ENCODE results near the gene HAPLN3. TPM values are rescaled to one million over a fixed set of nuclear protein-coding genes. Genes with fewer than 3 reads are reported as not detected.

HAPLN3 gene
- total RNA-seq, 2 donors from 2014 or later: 3.3 to 7.2 TPM

DNA sequence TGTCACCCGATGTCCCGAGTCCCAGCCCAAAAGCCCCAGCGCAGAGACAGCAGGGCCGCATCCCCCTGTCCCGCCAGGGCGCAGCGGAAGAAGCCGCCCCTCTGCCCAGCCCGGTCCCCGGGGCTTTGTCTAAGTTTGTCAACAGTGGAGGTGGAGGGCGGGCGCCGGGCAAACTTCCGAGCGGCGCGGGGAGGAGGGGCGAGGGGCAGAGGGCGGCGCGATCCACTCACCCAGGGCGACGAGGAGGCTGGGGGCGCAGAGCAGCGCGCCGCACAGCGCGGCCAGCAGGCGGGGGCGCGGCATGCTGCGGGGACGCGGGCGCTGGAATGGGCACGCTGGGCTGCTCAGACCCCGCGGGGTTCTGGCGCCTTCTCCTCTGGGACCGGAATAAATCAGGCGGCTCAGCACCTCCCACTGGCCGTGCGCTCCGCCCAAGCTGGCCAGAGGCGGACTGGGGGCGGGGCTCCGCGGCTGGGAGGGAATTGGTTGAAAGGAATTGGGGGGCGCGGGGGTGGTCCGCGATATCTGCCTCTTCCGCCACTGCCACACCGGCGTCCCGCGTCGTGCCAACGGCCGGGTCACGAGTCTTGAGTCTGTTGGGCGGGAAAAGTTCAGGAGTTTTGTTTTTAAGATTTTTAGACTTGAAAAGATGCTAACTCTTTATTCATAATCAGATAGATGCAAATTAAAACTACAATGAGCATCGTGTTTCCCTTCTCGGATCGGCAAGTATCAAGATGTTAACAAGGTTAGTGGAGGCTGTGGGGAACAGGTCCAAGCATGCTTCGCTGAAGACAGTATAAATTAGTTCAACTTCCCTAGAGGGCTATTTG lies 17.9 kb upstream of the HAPLN3 start, which contains the start of gene MFGE8:
Gene MFGE8 (minus strand): TSS at position 363 of the 833 bp plus-strand sequence. CDS start 60 bp downstream, at position 303.
- DNase-seq: peak; percentile 83
- intact Hi-C loops (cut with DNase I): no loop called here
- ATAC-seq: peak; percentile 87 to 89

DNA sequence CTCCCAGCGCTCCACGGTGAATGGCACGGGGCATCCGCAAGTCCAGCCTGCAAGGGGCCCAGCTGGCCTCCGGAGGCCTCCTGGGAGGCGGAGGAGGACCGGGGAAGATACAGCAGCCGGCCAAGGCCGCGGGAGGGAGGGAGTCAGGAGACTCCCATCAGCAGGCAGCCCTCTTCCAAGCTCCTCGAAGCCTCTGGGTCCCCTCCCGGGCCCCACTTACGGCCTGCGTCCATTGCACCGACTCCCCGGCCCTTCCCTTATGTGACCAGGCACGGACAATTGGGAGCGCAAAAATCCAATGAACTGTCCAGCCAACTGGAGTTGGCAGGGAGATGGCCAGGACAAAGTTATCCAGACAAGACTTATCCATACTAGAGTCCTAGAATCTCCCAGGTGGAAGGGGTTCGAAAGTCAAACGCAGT lies 17.2 kb upstream of the HAPLN3 start:
- DNase-seq (peak; percentile 60), ATAC-seq (peak; percentile 39 to 64)
- intact Hi-C loops (cut with DNase I): no loop called here

DNA sequence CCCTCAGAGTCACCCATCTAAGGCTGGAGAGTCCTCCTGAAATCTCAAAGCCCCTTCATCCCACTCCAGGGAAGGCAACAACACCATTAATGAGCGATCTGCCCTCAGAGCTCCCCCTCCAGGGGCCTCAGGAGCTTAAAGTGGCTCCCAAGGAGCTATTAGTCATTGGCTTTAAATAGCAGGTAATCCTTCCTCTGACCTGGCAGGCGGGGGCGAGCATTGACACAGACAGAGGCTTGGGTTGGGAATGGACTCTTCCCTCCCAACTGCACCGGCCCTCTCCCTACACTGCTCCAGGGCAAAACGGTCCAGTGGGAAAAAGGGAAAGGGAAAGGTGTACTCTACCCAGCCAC lies 16.4 kb upstream of the HAPLN3 start:
- ATAC-seq: peak; percentile 24 to 50
- intact Hi-C loops (cut with DNase I): no loop called here
- no peak for DNase-seq

DNA sequence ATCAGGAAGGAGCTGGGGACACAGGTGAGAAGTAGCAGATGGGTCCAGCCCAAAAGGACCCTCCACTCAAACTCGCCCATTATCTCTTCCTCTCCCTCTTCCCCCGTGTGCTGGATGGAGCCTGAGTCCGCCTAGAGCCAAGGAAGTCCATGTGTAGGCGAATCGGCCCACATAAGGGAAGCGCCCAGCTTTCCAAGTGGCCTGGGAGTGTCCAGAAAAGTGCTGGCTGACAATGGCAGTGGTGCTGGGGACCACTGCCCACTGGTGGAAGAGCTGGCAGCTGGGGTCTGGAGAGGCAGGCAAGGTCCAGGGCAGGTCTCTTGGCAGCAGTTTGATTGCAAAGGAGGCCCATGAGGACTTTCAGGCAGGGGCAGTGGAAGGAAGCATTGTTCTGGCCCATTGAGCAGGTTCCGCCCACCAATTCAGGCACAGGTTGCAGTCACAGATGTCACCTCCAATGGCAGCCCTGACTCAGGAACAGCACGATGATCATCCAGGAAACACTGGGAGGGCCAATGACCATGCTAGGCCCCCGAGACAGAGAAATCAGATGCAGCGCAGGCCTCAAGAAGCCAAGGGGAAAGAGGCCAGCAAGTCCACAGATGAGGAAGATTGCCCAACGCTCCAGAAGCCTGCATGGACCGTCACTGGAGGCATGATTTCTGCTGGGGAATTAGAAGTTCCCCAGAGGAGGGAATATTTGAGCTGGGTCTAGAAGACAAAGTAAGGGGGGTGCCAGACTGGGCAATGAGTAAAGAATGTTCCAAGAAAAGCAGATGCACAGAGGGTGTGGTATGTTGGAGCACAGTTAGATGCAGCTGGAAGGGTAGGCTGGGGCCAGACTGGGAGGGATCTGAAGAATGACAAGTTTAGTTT lies 14.8 kb upstream of the HAPLN3 start:
- intact Hi-C loops (cut with DNase I): loop anchor here in 1 of 2 donors (5.0 kb wide), 1 partner anchor 92 kb away; no protein-coding TSS in a partner anchor
- ATAC-seq: no peak
- peak; percentile 51 for DNase-seq

DNA sequence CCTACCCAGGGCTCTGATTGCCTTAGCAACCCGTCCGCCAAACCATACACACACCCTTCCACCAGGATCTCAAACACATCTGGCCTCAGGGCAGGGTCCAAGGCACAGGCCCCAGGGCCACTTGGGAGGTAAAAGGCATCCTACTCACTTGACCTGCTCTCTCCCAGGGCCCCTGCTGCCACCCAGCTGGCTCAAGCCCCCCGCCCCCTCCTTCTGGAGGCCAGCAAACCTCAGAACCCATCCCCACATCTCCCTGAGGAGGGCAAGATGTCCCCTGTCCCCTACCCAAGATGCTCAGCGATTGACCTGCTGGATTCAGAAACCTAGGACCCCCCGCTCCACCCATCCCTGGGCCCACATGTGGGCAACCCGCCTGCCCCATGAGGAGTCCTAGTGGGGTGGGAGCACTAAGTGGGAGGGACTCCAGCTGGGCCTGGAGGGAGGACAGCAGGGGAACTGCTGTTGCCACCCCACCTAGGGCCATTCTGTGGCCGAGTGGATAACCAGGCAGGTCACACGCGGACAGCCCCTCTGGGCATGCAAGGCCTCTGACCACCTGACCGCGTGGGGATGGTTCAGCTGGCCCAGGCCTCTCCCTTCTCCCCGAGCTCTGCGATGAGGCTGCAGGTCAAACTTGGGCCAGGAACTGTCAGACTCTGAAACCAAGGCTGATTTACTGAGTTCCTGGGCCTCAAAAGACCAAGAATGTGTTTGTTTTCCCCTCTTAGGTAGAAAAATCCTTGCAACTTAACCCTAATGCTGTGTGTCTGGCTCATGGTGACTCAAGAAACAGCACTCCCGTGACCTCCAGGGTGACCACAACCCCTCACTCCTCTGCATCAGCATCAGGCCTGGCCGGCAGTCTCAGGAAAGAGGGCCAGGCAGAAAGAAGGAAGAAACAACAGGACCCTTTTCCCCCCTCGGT lies 13.6 kb upstream of the HAPLN3 start:
- ATAC-seq: no peak
- intact Hi-C loops (cut with DNase I): loop anchor here in 1 of 2 donors (5.0 kb wide), 1 partner anchor 93 kb away; no protein-coding TSS in a partner anchor
- DNase-seq: no peak

DNA sequence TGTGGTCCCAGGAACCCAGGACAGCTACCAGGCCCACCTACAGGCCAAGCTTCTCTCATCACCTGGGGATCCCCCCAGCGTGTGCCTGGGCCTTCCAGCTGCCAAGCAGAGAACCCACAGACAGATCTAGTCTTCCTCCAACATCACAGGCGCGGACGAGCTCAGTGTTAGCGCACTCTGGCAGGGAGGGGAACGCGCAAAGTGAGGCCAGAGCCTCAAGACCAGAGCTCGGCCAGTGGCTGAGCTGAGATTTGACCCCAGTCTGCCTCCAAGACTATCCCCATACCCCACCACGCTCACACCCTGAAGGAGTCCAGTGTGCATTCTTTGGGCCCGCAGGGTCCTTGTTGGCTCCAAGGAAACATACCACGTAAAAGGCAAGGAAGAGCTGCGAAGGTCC lies 12.8 kb upstream of the HAPLN3 start:
- ATAC-seq: no peak
- DNase-seq: no peak
- intact Hi-C loops (cut with DNase I): loop anchor here in 1 of 2 donors (5.0 kb wide), 1 partner anchor 94 kb away; no protein-coding TSS in a partner anchor

DNA sequence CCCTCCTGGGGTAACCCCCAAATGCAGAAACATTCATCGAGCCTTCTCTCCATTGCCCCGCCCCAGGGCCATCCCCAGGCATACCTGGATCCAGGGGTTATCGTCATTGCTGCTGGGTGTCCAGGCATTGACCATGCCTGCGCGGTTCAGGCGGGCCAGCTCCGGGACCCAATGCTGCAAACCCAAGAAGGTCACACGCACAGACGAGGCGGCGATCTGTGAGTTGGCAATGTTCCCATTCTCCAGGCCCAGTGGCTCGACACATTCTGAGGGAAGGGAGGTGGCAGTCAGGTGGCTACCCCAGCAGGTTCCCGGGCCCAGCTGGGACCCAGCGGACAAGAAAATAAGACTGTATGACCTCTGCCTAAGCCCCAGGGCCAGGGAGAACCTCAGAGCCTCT lies 11.8 kb upstream of the HAPLN3 start:
- DNase-seq: no peak
- intact Hi-C loops (cut with DNase I): loop anchor here in 1 of 2 donors (5.0 kb wide), 1 partner anchor 95 kb away; no protein-coding TSS in a partner anchor
- no peak for ATAC-seq

DNA sequence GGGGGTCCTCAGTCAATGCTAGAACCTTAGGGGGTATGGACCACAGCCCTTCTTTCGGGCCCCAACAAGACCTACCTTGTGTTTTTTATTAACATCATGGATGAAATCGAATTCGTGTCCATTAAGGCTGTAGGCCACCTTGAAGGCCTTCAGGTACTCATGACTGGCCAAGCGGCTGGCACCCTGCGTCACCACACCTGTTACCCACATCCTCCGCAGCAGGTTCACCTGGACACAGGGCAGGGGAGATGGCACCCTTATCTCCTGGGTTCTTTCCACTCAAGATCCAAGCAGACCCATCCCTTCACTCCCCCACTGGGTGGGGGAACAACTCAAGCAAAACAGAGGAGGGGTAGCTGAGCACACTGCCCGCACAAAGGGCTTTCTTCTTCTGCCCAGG lies 11.2 kb upstream of the HAPLN3 start:
- no peak for ATAC-seq
- no peak for DNase-seq
- intact Hi-C loops (cut with DNase I): loop anchor here in 1 of 2 donors (5.0 kb wide), 1 partner anchor 96 kb away; no protein-coding TSS in a partner anchor

DNA sequence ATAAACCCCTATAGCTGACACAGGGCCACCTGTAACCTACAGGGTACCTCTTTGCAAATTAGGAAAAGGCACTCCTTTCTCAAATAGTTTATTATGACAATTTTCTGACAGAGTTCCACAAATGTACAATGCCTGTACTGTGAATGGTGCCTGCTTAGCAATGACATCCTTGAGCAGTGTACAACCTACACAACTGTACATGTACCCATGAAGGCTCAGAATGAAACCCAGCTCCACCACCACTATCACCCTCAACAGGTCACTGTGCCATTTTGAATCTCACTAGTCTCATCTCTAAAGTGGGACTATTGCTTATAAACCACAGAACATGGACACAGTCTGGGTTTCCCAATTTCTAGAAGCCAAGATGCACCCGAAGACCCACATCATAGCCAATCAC lies 10.8 kb upstream of the HAPLN3 start:
- ATAC-seq (no peak), DNase-seq (no peak)
- intact Hi-C loops (cut with DNase I): loop anchor here in 1 of 2 donors (5.0 kb wide), 1 partner anchor 96 kb away; no protein-coding TSS in a partner anchor

DNA sequence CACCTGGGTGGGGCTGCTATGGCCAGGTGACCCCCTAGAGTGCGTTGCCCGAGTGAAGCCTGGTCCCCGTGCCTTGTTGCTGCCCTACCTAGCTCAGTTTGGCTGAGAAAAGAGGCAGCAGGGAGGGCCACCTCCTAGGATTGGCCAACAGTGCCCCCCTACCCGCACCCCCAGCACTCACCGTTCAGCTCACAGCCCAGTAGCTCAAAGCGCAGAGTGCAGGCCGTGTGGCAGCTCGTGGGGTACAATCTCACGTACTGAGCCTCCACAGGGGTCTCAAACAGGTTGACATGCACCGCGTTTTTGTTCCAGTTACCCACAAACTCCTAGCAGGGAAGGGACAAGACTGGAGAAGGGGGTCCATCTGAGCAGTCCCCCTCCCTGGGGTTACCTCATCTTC lies 10.2 kb upstream of the HAPLN3 start:
- ATAC-seq: no peak
- no peak for DNase-seq
- intact Hi-C loops (cut with DNase I): loop anchor here (2.0 to 5.0 kb wide), 3 partner anchors 97 to 111 kb away; no protein-coding TSS in a partner anchor

DNA sequence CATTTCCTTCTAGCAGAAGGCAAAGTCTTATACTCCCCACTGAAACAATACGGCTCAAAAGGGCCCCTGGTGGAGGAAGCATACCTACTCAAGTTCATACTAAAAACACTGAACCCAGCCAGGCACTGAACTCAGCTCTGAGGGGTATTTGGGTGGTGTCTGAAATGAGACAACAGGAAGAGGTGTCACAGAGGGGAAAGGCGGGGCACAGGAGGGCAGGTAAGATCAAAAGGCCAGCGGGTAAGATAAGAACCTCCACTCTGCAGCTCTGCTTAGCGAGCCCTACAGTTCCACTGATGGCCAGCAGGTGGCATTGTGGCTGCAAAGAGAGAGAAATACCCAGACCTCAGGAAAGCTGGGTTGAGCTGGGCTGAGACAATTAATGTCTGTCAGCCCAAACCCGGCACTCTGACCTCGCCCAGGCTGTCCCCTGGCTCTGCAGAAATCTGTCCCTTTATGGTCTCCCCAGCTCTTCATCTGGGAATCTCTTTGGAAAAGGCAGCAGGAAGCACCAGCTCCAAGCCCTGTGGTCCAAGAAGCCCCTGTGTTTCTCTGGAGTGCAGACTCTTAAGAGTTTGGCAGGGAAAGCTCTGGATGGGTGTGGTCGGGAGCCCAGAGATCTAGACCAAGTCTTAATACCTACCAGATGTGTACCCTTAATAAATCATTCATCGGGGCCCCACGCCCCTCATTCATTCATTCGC lies 9.4 kb upstream of the HAPLN3 start:
- ATAC-seq (peak; percentile 69 to 74), DNase-seq (peak; percentile 79)
- intact Hi-C loops (cut with DNase I): loop anchor here (2.0 to 5.0 kb wide), 4 partner anchors 98 to 273 kb away; no protein-coding TSS in a partner anchor

DNA sequence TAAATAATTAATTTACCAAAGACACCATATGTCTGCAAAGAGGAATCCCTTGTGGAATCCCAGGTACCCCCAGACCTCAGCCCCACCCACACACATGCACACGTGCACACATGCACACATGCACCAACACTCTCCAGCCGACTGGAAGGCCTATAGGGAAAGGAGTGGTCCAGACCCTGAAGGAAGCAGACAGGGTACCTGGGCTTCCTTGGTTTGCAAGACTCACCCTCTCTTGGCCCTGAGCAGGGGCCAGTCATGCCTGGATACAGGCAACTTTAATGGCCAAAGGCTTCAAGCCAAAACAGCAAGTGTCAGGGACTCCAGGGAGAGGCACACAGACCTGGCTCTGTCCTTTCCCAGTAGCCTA lies 8.9 kb upstream of the HAPLN3 start:
- ATAC-seq: no peak

DNA sequence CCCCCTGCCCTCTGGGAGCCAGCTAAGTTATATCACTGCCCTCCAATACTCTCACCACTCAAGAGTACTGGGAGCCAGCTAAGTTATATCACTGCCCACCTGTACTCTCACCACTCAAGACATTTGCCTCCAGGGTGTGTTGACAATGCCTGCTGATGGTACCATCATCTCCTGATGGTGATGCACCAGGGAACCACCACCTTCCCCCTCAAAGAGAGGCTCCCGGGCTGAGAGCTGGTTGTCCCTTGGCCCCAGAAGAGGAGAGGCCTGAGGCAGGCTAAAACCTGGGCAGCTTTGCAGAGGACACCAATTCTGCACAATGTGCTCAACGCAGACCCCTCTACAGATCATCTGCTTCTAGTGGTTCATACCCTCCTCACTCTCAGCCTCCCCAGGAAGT lies 7.5 kb upstream of the HAPLN3 start:
- ATAC-seq: no peak
- intact Hi-C loops (cut with DNase I): loop anchor here in 1 of 2 donors (5.0 kb wide), 1 partner anchor 274 kb away; no protein-coding TSS in a partner anchor

More for the DNA sequence above, 8.9 kb upstream of the HAPLN3 start:
- intact Hi-C loops (cut with DNase I): loop anchor here in 1 of 2 donors (2.0 to 5.0 kb wide), 3 partner anchors 101 to 273 kb away; no protein-coding TSS in a partner anchor
- no peak for DNase-seq

DNA sequence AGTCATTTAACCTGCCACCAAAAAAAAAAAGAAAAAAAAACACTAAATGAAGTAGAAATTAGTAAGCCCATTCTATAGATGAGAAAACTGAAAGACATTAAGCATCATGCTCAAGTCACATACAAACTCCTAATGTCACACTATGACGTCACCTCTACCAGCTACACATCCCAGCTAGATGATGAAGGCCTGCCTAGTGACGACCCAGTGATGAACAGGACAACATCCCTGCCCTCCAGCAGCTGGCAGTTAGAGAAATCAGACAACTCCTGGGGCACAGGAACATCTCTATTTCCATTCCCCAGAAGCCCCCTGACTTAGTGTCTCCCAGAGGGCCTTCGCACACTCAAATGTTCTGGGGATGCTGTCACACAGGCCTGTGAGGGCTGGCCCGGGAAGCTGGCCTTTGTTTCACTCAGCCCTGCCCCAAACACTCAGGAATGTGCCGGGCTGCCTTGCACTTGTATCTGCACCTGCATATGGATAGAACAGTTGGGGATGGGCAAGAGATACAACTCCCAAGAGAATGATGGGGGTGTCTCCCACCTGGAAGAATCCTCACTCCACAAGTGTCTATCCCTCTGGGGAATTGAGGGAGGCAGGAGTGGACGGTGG lies 7.0 kb upstream of the HAPLN3 start:
- DNase-seq (no peak), ATAC-seq (no peak)
- intact Hi-C loops (cut with DNase I): loop anchor here in 1 of 2 donors (5.0 kb wide), 1 partner anchor 275 kb away; no protein-coding TSS in a partner anchor

More for the DNA sequence above, 7.5 kb upstream of the HAPLN3 start:
- no peak for DNase-seq

DNA sequence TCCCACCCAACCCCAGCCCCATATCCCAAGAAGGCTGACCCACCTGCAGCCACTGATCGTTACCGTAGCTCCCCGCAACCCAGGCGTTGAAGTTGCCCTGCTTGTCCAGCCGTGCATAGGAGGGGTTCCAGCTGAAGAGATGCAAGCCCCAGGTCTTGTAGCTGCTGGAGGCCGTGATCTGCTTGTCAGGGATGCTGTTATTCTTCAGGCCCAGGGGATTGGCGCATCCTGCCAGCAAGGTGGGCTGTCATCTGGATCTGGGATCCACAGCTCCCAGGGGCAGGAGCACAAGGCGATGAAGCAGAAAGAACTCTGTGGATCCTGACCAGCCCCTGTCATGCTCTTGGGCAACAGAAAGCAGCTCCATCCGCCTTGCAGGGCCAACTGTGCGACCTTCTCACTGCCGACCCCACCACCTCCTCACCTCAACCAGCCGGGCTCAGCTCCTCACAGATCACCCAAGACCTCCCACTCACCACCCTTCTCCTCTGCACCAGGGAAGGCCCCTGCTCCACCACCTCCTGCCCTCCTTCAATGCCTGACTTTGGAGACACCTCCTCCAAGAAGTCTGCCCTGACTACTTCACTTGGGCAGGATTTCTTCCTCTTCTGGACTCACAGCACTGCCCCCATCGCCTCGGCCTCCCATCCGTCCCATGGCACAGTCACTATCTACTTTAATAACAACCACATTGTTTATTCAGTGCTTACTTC lies 6.3 kb upstream of the HAPLN3 start:
- ATAC-seq: no peak
- intact Hi-C loops (cut with DNase I): loop anchor here in 1 of 2 donors (5.0 kb wide), 1 partner anchor 276 kb away; no protein-coding TSS in a partner anchor

DNA sequence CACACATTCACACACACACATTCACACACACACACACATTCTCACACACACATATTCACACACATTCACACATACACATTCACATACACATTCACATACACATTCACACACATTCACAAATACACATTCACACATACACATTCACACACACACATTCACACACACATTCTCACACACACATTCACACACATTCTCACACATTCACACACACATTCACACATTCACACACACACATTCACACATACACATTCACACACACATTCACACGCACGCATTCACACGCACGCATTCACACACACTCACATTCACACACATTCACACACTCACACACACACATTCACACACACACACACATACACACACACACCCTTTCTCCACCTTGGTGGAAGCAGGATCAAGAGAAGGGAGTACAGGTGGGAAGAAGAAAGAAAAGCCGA lies 5.7 kb upstream of the HAPLN3 start:
- ATAC-seq (no peak), DNase-seq (no peak)
- intact Hi-C loops (cut with DNase I): loop anchor here in 1 of 2 donors (5.0 kb wide), 1 partner anchor 276 kb away; no protein-coding TSS in a partner anchor

More for the DNA sequence above, 6.3 kb upstream of the HAPLN3 start:
- DNase-seq: no peak
